Cardiac septum (tissue), 1 donor: Measurements from ENCODE around the gene YJEFN3. TPM values are rescaled to one million over a fixed set of nuclear protein-coding genes. Genes with fewer than 3 reads are reported as not detected.

ENCODE experiments used
- DNase-seq: peaks from one replicate; pipeline ENCODE4 v3.0.0-alpha.2; 2020; ENCODE audit warnings: low spot score
- intact Hi-C: fragments of 100-400 bp; cut with DNase I; formaldehyde crosslinking; loops from one replicate; pipeline ENCODE4 v1.14.0; 2022
- total RNA-seq: library from RNA; stranded (reverse); fragmentation: NEBNext Ultra II Directional; extraction: Animal tissue kit (Norgen Biotek cat#: 25700); gene quantifications from one replicate; pipeline ENCODE4 v1.2.1, GENCODE V29; 2021
- donor health status: DM: no; HTN: no; CAD: no.

The YJEFN3 gene
- total RNA-seq, 1 donor from 2014 or later: 6.7 TPM

DNA sequence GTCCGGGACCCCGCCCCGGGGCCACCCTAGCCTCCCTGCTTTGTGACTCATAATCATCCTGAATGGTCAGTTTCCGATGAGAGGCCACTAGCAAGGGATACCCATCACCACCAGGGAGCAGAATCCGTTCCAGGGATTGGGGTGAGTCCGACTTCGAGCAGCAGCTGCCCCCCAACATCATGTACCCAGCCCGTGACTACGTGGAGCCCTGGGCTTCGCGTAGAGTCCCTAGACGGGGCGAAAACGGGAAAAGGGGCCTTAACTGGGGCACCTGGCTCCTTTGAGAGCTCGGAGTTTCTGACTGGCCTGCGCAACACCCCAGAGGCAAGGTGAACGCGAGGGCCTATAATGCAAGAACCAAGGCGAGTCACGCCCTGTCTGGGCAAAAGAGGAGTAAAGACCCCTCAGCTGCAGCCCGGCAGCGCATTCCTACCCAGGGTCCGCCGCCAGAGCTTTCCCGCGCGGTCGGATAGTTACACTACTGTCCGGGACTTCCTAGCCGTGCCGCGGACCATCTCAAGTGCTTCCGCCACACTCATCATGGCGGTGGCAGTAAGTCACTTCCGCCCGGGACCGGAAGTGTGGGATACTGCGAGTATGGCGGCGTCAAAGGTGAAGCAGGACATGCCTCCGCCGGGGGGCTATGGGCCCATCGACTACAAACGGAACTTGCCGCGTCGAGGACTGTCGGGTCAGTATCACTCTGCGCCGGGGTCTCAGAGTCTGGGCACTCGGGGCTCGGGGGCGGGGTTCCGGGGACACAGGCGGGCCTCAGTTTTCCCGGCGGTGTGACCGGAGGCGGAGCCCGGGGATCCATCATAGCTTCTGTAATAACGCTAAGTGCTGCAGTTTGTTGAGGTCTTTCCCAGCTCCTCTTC, 12.8 kb upstream of the YJEFN3 start, which contains the start of gene NDUFA13:
Gene NDUFA13, plus strand, starts transcription at position 584 of the 878 bp plus-strand sequence. Its CDS starts 14 bp downstream, at position 598.
- DNase-seq: peak; percentile 97
- intact Hi-C loops: no loop called here

- DNase-seq: no peak
- intact Hi-C loops: no loop called here
These were observed 11.5 kb upstream of the YJEFN3 start for GRCh38 chr19:19517235-19517619.

- intact Hi-C loops: no loop called here
- DNase-seq: no peak
These were observed 7.7 kb upstream of the YJEFN3 start for GRCh38 chr19:19520989-19521388.

- intact Hi-C loops: no loop called here
- no peak for DNase-seq
These were observed 5.5 kb upstream of the YJEFN3 start for GRCh38 chr19:19523177-19523576.

DNA sequence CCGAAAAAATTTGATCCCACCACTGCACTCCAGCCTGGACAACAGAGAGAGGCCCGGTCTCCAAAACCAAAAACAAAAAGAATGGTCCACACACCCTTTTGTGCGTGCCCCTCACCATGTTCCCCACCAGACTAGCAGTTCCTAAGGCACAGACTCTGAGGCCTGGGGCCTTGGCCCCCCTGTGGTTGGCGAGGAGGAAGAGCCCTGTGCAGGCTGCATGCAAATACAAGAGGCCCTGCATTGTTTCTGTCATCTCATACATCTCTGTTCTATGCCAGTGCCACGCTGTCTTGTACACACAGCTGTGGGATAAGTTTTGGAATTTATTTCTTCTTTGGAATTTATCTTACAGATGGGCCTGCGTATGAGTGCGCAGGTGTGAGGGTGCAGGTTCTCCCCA, 4.7 kb upstream of the YJEFN3 start:
- intact Hi-C loops: no loop called here

DNA sequence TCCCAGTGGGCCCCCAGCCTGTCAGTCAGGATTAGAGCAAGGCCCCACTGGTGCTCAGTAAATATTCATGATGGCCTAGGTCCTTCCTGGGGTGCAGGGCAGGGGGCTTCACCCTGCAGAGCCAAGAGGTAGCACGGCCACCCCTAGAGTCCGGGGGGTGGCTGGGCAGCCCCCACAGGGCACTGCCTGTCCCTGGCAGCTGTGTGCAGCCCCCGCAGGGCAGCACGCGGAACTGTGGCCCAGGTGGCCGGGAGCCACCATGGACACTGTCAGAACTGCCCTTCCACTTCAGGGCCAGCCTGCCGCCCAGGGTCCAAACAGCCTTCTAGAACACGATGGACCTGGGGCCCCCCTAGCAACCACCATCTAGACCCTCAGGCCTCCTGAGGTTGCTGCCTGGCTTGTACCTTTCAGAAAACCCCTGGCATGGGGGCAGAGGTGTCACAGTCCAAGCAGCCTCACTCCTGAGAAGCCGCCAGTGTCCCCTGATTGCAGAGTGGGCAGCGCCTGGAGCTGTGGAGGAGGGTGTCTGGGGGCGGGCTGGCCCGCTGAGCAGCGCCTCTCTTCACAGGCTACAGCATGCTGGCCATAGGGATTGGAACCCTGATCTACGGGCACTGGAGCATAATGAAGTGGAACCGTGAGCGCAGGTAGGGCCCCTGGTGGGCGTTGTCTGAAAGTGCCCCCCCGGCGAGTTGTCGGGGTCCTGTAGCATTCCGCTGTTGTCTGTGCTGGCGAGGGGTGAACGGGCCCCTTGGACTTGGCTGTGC, 2.9 kb upstream of the YJEFN3 start:
- intact Hi-C loops: no loop called here
- DNase-seq: no peak

More for the DNA sequence above, 4.7 kb upstream of the YJEFN3 start:
- no peak for DNase-seq

- DNase-seq: no peak
- intact Hi-C loops: no loop called here
These were observed 1.9 kb upstream of the YJEFN3 start for GRCh38 chr19:19526581-19527370.

- intact Hi-C loops: no loop called here
- DNase-seq: no peak
These were observed 1.4 kb upstream of the YJEFN3 start for GRCh38 chr19:19527371-19527656.

GRCh38 chr19:19527674-19528625, 761 bp upstream of the YJEFN3 start:
- DNase-seq: no peak
- intact Hi-C loops: no loop called here

- intact Hi-C loops: no loop called here
- DNase-seq: no peak
These were observed 1.2 kb downstream of the YJEFN3 start for GRCh38 chr19:19529783-19530422.

- DNase-seq: no peak
- intact Hi-C loops: no loop called here
These were observed 1.7 kb downstream of the YJEFN3 start for GRCh38 chr19:19530423-19530804.

DNA sequence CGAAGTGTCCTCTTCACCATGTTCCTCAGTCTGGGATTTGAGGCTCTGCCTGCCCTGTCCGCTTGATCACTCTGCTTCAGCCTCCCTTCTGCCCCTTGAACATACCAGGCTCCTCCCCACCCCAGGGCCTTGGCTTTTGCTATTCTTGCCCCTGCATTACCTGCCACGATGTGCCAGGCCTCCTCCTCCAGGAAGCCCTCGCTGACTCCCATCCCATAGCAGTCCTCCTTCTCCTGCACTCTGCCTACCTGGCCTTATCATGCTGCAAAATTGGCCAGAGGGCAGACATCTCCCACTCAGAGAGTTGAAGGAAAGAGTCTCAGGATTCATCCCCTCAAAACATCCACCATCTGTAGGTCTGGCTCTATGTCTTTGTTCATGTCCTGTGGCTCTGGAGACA, 2.2 kb downstream of the YJEFN3 start:
- intact Hi-C loops: no loop called here
- no peak for DNase-seq

- peak; percentile 94 for DNase-seq
- intact Hi-C loops: loop anchor here (2.0 kb wide), 2 partner anchors 23 to 111 kb away; partner anchors contain the start of gene GMIP
These were observed 3.5 kb downstream of the YJEFN3 start for GRCh38 chr19:19531951-19532805.

GRCh38 chr19:19532806-19533701, 4.3 kb downstream of the YJEFN3 start:
- intact Hi-C loops: loop anchor here (2.0 kb wide), 2 partner anchors 22 to 110 kb away; partner anchors contain the start of gene GMIP
- no peak for DNase-seq

DNA sequence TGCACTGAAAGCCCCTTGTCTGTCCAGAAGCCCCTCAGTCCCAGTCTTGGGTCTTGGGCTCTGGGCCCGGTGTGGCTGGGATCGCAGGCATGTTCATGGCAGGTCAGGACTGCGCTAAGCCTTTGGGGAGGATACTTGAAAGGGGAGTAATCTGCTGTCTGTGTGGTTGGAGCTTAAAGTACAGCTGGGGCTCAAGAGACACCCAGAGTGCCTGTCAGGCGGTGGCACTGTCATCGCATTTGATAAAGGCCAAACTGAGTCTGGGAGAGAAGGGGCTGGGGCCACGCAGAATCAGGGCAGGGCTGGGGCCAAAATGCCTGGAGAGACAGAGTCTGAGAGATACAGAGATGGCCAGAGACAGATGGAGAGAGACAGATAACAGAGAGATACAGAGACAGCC, 5.1 kb downstream of the YJEFN3 start:
- DNase-seq: no peak
- intact Hi-C loops: loop anchor here (2.0 kb wide), 2 partner anchors 21 to 109 kb away; partner anchors contain the start of gene GMIP

GRCh38 chr19:19534556-19535265, 6.0 kb downstream of the YJEFN3 start:
- no peak for DNase-seq
- intact Hi-C loops: no loop called here
